GM19238 (cell line): ENCODE measurements around the gene GCSAML.

Source experiments
- DNase-seq: peaks from one replicate; pipeline ENCODE4 v3.0.0; 2011; ENCODE audit warnings: low spot score; ENCODE audit not compliant: insufficient read length

Gene GCSAML

GRCh38 chr1:247574236-247574635, 25.3 kb downstream of the GCSAML start:
- DNase-seq = no peak

DNA sequence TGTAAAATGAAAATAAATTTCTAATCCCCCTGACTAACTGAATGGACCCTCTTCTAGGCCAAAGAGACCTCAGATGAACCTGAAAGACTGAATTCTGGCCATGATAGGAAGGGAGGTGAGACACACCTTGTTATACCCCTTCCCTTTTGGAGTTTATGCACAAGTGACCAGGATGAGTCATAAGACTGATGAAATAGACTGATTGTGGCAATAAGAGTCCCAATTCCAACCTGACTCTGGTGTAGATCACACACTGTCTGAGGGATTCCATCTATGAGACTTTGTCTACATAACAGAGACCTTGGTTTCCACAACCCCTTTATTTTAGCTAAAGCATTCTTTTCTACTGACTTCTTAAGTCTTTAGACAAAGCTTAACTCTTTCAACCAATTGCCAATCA, 25.7 kb downstream of the GCSAML start:
- no peak for DNase-seq

DNA sequence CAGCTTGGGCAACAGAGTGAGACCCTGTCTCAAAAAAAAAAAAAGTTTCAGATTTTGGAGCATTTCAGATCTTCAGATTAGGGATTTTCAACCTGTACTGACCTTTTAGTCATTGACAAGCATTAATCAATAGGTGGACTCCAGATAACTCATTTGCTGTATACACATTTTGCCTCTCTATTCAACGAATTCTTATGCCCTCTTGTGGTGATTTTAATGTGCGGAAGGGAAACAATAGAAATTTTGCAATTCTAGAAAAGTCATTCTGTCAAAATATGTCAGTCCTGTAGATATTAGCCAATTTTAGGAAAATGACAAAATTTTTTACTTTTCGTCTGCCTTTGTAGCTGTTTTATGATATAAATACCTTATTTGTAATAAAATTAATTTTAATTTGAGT, 27.6 kb downstream of the GCSAML start:
- DNase-seq = no peak

DNA sequence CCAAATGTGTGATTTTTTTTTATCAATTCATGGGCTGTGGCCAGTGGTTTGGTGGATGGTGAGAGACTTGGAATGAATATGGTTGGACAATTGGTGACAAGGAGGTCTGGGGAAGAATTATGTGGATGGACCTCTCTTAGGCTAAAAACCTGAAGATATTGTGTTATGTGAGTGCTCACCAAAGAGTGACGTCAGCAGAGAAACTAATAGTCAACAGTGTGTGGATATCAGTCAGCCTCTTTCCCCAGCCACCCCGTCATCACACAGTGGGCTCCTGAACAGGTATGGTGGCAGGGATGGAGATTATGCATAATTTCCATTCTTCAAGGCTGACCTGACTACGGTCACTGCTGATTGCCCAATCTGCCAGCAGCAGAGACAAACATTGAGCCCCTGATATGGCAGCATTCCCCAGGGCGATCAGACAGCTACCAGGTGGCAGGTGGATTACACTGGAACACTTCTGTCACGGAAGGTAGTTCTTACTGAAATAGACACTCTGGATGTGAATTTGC, 30.1 kb downstream of the GCSAML start:
- DNase-seq = no peak

DNA sequence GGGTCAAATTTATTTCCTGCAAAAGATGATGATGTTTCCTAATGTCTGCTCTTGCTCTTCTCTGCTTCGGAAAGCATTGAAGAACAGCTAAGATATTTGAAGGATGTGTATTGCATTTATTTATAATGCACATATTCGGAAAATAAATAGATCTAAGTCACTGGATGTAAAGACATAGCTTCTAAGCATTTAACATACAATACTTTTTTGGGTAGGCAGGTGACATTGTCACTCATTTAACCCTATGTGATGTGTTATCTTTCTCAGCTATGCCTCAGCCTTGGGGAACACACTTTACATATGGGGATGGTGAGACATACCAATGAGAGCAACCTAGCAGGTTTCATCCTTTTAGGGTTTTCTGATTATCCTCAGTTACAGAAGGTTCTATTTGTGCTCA, 39.1 kb downstream of the GCSAML start, which contains the start of gene OR2G2:
OR2G2 (plus strand) TSS at position 301 of the 400 bp plus-strand sequence; CDS start at position 301, 0 bp downstream.
- no peak for DNase-seq

GRCh38 chr1:247605286-247605685, 56.4 kb downstream of the GCSAML start, which contains the start of gene OR2G3:
OR2G3 (plus strand) TSS chr1:247605586; CDS start chr1:247605586, 0 bp downstream.
- DNase-seq = no peak

DNA sequence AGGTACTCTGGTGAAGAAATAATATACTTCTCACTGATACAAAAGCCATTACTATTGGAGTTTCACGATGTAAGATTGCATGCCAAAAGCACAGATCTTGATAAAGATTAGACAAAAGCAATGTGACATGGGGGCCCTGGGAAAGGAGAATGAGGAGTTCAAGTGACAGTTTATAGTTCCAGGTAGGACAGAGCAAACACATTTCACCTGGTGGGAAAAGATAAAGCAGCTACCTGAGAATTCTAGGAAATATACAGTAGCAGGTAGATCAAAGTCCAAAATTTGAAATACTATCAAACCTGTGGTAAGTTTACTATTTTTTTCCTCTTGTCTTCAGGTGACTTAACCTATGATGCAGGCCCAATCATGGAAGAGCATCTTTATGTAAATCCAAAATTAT, 64.5 kb downstream of the GCSAML start:
- DNase-seq = no peak

DNA sequence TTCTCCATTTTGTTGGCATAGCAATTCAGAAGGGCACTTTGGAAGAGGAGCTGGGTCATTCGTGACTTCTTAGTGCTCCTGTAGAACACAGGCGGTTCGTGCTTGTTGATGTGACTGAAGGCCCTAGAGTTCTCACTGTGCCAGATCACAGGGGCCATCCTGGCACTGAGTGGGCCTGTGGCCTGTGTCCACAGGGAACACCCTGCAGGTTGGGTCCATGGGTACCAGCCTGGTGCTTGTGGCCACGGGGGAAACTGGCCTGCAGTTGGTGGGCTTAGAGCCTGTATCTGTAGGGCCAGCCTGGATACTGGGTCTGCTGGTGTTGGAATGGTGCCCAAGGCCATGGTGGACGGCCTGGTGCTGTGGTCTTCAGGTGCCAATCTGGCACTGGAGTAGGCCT, 65.7 kb downstream of the GCSAML start:
- no peak for DNase-seq
